Measurements from ENCODE around the gene LMOD1. TPM values are rescaled to one million over a fixed set of nuclear protein-coding genes. Genes with fewer than 3 reads are reported as not detected.

Gene LMOD1
- total RNA-seq, 6 experiments from 2014 or later = 1.1 to 3.5 (median 2.1) TPM

DNA sequence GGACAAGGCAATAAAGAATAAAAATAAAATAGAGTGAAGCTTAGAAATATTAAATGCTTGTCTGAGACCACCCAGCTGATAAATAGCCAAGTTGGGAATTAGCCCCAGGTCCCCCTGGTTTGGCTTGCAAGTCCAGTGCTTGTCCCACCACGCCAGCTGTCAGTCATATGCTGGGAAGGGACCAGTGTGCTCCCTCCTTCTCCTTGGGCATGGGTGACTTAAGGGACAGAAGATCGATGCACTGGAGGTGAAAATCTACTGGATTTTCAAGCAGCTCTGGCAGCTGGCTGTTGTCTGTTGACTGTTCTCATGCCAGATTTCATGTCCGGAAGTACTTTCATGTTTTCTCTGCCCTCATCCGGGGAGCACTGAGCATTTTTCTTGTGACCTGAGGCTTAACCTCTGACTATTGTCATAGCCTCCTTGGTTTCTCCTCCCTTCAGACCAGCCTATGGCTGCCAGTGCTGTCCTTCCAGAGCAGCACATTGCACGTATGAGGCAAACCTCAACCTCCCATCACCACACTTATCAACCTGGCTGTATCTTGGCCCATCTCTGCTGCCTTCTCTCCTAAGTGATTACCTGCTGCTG lies 12.4 kb downstream of the LMOD1 start:
- no peaks in the 10 kb centered on the region for H3K9me3 ChIP-seq
- DNase-seq = no peak
- no peak overlapping the region for H3K27ac ChIP-seq
- intact Hi-C loops (cut with DNase I) = no loop called here
- H3K27me3 ChIP-seq = no peaks in the 10 kb centered on the region
- no peak for TF ChIP-seq POLR2A (IDR thresholded peaks at IDR 0.05)
- TF ChIP-seq, protein P1, sequence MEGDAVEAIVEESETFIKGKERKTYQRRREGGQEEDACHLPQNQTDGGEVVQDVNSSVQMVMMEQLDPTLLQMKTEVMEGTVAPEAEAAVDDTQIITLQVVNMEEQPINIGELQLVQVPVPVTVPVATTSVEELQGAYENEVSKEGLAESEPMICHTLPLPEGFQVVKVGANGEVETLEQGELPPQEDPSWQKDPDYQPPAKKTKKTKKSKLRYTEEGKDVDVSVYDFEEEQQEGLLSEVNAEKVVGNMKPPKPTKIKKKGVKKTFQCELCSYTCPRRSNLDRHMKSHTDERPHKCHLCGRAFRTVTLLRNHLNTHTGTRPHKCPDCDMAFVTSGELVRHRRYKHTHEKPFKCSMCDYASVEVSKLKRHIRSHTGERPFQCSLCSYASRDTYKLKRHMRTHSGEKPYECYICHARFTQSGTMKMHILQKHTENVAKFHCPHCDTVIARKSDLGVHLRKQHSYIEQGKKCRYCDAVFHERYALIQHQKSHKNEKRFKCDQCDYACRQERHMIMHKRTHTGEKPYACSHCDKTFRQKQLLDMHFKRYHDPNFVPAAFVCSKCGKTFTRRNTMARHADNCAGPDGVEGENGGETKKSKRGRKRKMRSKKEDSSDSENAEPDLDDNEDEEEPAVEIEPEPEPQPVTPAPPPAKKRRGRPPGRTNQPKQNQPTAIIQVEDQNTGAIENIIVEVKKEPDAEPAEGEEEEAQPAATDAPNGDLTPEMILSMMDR (IDR thresholded peaks at IDR 0.05) = no peak
- no peak for ATAC-seq
- no peaks in the 10 kb centered on the region for H3K4me1 ChIP-seq
- no peak overlapping the region for H3K4me3 ChIP-seq
- WGBS (ENCODE audit: insufficient coverage, low coverage, low lambda C conversion rate, missing lambda C conversion rate) = 39% methylated on average over 4 of the region's 5 CpGs
- H3K36me3 ChIP-seq = no peaks in the 10 kb centered on the region

DNA sequence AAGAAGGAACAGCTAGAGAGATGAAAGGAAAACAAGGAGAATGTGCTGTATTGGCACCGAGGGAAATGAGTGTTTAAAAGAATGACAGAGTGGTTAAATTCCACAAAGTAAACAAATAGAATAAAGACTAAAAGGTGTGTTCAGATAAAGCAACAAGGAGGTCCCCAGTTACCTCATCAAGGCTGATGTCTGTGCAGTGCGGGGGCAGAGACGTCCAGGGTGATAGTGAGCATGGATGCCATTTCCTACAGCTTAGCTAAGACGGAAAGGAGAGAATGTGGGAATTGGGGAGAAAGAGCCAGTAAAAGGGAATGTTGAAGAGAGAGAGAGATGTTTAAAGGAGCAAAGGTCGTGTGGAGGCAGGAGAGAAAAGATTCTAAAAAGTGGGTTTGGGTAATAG lies 15.5 kb downstream of the LMOD1 start:
- DNase-seq (no peak), ATAC-seq (no peak)
- Histone ChIP-seq H3K36me3 (no peaks in the 10 kb centered on the region), H3K27ac (no peak overlapping the region), H3K4me1 (no peaks in the 10 kb centered on the region), H3K9me3 (no peaks in the 10 kb centered on the region), H3K4me3 (no peak overlapping the region), H3K27me3 (no peaks in the 10 kb centered on the region)
- TF ChIP-seq, protein P1 (IDR thresholded peaks at IDR 0.05) = no peak
- TF ChIP-seq POLR2A (IDR thresholded peaks at IDR 0.05) = no peak
- WGBS (ENCODE audit: insufficient coverage, low coverage, low lambda C conversion rate, missing lambda C conversion rate) = 59% methylated on average over 5 of the region's 5 CpGs
- intact Hi-C loops (cut with DNase I) = no loop called here

DNA sequence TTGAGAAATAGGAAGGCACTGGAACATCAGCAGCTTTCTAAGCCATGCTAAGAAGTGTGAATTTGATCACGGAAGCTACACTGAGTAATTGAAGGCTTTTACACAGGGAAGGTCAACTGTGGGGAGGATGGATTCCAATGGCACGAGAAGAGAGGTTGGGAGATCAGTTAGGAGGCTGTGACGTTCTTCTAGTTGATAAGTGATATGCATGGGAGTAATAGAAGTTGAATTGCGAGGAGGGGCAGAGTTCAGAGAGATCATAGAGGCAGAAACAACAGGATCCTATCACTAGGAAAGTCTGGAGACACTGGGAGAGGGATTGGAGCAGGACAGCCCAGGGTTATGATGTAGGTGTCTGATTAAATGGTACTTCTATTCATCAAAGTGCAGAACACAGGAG lies 16.2 kb downstream of the LMOD1 start:
- intact Hi-C loops (cut with DNase I) = no loop called here
- ATAC-seq (no peak), DNase-seq (no peak)
- Histone ChIP-seq H3K27me3 (no peaks in the 10 kb centered on the region), H3K4me3 (no peak overlapping the region), H3K27ac (no peak overlapping the region), H3K4me1 (no peaks in the 10 kb centered on the region), H3K9me3 (no peaks in the 10 kb centered on the region), H3K36me3 (no peaks in the 10 kb centered on the region)
- no peak for TF ChIP-seq POLR2A (IDR thresholded peaks at IDR 0.05)
- TF ChIP-seq, protein P1 (IDR thresholded peaks at IDR 0.05) = no peak
- 67% methylated on average over 4 of the region's 4 CpGs for WGBS (ENCODE audit: insufficient coverage, low coverage, low lambda C conversion rate, missing lambda C conversion rate)

DNA sequence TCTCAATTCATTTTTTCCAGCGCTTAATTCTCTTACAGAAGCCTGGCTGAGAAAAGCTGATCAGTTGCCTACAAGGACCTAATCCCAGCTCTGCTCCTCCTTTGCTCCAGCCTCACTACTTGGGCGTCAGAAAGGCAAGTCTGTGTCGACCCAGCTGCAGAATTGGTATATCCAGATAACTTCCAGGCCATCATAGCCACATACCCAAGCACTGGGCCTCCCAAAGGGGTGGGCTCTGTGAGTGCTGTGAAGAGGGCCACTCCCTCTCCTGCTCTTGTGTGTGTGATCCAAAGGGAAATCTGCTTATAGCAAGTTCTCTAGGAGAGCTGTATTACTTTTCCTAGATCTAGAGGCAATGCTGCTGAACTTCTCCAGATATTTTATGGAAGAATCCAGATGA lies 18.1 kb downstream of the LMOD1 start:
- no peak overlapping the region for H3K4me3 ChIP-seq
- intact Hi-C loops (cut with DNase I) = no loop called here
- ATAC-seq = no peak
- 95% methylated on average over 3 of the region's 3 CpGs for WGBS (ENCODE audit: insufficient coverage, low coverage, low lambda C conversion rate, missing lambda C conversion rate)
- no peaks in the 10 kb centered on the region for H3K27me3 ChIP-seq
- H3K4me1 ChIP-seq = no peaks in the 10 kb centered on the region
- DNase-seq = no peak
- H3K9me3 ChIP-seq = no peaks in the 10 kb centered on the region
- H3K36me3 ChIP-seq = no peaks in the 10 kb centered on the region
- TF ChIP-seq, protein P1 (IDR thresholded peaks at IDR 0.05) = no peak
- no peak for TF ChIP-seq POLR2A (IDR thresholded peaks at IDR 0.05)
- no peak overlapping the region for H3K27ac ChIP-seq
